ENCODE results near the gene UBQLN1.
A peak's percentile ranks its signal among the peaks of the same experiment; 100 is the strongest.
"Not testable (repeated sequence)": the region's sequence is repeated elsewhere in the genome, so short reads cannot be mapped to it uniquely, and the experiment has no call there.

UBQLN1 gene

DNA sequence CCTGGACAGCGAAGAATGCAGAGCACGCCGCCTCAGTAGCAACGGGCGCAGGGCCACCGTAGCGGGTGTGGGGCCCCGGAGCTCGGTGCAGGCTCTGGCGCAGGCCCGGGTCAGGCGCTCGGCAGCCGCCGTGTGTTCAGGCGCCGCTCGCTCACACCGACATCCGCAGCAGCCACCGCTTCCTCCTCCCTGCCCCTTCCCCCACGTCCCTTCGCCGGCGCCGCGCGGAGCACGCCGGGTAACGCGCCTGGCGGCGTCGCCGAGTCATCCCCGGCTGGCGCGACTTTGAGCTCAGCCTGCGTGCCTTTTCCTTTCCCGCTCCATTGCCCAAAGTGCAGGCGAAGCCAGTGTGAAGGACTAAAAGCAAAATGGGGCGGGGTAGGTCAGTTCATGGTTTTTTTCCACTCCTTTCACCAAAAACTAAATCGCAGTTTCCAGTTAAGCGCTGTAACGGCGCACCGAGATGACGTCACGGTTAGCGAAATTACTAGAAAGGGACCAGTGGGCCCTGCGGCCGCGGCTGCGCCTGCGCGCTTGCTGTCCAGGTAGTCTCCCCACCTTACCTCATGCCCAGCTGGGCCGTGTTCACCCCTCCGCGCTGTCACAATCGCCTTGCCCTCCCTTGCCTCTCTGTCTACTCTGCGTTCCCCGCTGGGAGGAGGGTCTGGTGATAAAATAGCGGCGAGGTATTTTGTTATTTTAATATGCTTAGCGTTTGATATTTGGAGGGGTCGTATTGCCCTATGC lies at the start of gene UBQLN1:
UBQLN1 (minus strand) TSS at position 191 of the 747 bp plus-strand sequence. CDS start 279 bp downstream, outside the sequence.
- peak; percentile 87 to 94 for DNase-seq (ENCODE audit: low read depth in 2 of 2, low spot score in 1 of 2)

DNA sequence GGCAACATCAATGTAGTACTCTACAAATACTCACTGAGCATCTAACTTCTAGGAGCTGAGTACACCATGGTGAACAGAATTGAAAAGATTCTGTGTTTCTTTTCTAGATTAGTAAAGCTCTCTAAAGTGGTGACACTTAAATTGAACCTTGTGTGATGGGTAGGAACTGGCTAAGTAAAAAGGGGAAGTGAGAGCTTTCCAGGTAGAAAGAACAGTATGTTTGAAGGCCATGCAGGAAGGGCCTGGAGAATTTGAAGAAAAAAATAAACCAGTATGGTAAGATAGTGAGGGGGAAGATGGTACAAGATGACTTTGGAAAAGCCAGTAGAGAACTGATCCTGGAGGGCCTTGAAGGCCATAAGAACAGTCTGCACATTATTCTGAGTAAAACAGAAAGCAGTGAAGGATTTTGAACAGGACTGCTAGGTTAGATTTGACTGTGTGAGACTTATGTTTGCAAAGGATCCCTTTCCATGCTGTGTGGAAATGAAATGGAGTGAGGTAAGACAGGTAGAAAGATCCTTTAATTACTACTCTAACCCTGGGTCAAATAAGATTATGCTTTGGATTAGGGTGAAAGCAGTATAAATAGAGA lies 46.7 kb upstream of the UBQLN1 start:
- DNase-seq (ENCODE audit: low read depth in 2 of 2, low spot score in 1 of 2): no peak

DNA sequence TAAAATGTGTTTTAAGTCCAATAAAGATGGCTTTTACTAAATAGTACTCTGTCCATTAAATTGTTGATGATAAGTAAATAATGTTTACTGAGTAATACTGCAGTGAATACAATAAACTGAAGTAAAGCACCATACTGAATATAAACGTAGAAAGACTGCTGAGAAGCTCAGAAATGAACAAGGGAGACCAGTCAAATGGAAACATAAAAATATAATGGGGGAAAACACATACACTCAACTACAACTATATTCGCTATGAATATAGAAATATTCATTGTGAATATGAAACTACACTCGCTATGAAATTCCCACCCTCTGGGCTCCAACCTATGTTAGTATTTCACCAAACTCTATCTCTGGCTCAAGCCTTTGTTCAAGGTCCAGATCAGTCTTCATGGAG lies 41.9 kb upstream of the UBQLN1 start:
- DNase-seq (ENCODE audit: low read depth in 2 of 2, low spot score in 1 of 2): no peak

DNA sequence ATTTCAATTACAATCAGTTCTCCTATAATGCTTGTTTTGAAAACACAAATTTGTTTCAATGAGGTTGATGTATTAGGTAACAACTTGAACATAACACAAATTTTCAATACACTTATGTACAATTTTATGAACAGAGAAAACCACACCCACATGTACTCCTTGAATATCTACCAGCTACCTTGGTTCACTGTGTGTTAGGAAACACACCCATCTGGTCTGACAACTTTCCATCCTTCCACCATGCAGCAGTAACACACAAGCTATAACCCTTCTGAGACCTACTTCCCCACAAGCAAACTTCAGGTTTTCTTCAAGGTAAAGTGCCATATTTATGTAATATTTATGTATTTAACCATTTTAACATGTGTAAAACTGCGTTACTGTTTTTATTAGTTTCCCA lies 36.4 kb upstream of the UBQLN1 start:
- DNase-seq (ENCODE audit: low read depth in 2 of 2, low spot score in 1 of 2): no peak

DNA sequence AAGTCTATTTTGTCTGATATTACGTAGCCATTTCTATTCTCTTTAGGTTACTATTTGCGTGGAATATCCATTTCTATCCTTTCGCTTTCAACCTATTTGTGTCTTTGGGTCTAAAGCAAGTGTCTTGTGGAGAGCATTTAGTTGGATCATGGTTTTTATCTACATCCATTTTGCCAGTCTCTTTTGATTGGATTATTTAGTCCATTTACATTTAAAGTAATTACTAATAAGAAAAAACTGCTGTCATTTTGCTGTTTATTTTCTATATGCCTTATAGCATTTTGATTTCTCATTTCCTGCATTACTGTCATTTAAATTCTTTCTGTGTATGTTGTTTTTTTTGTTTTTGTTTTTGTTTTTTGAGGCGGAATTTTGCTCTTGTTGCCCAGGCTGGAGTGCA lies 26.0 kb upstream of the UBQLN1 start:
- DNase-seq (ENCODE audit: low read depth in 2 of 2, low spot score in 1 of 2): no peak

DNA sequence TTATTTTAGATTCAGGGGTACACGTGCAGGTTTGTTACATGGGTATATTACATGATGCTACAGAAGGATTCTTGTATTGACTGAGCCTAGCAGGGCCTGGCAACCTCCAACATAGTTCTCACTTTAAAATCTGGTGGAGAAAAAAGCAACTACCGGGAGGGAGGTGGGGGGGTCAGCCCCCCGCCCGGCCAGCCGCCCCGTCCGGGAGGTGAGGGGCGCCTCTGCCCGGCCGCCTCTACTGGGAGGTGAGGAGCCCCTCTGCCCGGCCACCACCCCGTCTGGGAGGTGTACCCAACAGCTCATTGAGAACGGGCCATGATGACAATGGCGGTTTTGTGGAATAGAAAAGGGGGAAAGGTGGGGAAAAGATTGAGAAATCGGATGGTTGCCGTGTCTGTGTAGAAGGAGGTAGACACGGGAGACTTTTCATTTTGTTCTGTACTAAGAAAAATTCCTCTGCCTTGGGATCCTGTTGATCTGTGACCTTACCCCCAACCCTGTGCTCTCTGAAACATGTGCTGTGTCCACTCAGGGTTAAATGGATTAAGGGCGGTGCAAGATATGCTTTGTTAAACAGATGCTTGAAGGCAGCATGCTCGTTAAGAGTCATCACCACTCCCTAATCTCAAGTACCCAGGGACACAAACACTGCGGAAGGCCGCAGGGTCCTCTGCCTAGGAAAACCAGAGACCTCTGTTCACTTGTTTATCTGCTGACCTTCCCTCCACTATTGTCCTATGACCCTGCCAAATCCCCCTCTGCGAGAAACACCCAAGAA lies 21.0 kb upstream of the UBQLN1 start:
- not testable (repeated sequence) for DNase-seq (ENCODE audit: low read depth in 2 of 2, low spot score in 1 of 2)

DNA sequence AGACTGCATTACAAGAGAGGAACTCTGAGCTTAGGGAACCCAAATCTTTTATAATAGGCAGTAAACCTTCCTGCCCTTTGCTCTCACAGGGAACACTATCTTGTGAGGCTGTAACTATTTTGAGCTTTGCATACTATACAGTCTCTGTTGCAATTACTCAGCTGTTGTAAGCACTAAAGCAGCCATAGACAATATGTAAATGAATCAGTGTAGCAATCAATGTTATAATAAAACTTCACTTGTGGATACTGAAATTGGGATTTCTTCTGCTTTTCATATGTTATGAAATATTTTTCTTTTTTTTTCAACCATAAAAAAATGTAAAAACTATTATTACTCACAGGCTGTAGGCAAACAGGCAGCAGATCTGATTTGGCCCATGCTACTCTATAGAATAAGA lies 16.7 kb upstream of the UBQLN1 start:
- no peak for DNase-seq (ENCODE audit: low read depth in 2 of 2, low spot score in 1 of 2)

DNA sequence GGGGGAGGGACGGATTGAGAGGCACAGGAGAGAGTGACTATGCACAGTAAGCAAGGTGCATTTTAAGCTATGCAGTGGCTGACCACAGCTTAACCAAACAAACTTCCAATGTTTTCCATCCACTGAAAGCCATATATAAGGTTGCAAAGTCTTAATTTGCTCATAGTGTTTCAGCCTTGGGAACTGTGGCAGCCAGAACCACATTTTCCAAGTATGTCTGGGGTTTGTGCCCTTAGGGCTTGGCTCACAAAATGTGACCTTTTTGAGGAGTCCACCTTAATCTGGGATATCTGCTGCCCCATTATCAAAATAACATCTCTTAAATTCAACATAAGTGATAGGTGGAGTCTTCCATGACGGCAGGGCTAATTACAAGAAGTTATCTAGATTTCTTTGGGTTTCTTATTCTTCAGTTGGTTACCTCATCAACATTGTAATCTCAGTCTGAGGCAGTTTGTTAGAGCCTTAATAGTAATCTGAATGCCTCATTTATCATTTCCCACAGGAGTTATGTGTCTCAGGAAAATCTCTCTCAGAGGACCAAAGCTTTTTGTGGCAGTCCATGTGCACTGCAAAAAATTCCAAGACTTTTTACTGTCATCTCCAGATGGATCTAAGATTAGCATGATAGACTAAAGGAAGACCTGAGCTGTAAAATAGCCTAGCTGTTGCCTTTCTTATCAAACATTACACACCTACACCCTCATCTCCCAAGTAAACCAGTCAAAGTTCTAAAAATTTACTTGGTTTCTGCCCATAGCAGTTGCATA lies 15.2 kb upstream of the UBQLN1 start:
- no peak for DNase-seq (ENCODE audit: low read depth in 2 of 2, low spot score in 1 of 2)

DNA sequence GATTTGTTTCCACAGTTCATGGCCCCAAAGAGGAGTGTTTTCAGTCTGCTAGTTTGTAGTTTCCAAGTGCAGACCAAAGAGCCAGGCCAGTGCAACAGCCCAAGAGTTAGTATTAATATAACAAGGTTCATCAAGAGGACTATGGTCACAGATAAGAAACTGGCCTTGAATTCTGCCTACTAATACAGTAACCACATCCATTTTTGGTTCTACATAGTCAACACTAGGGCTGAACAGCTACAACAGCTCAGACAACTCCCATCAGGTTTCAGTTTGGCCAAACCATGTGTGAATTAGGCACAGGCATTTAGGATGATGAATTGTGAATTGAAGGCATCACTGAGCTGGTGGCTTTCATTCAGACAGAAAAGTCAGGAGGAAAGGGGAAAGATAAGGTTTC lies 13.8 kb upstream of the UBQLN1 start:
- no peak for DNase-seq (ENCODE audit: low read depth in 2 of 2, low spot score in 1 of 2)

DNA sequence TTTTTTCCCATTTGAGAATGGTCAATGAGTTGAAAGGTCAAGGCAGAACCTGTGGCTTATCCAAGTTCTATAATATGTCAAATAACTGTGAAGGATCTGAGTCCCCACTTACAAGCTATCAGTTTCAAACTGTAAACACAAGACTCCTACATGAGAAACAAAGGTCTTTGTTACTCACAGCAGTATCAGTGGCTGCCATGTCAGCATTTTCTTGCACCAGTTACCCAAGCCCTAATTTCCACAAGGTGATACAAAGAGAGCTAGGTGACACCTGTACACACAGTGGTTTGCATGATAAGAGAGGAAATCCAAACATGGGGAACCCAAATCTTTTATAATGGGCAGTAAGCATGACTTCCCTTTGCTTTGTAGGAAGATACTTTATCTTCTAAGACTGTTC lies 8.0 kb upstream of the UBQLN1 start:
- no peak for DNase-seq (ENCODE audit: low read depth in 2 of 2, low spot score in 1 of 2)

DNA sequence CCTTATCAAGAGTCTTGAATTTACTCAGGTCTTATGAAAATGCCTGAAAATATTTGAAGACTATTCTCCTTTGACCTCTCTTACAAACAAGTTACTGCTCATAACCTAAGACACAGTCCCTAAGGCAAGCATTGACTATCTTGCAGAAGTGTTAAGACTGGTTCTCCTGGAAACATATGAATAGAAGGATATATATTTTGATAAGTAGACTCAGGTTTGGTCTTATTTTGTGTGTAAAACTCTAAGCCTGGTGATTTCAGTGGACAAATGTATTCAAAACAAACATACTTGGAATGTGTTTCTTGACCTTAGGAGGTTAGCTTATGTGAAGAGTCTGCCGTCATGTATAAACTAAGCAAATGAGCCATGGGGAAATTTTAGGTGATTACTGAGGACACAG lies 7.5 kb upstream of the UBQLN1 start:
- DNase-seq (ENCODE audit: low read depth in 2 of 2, low spot score in 1 of 2): no peak

DNA sequence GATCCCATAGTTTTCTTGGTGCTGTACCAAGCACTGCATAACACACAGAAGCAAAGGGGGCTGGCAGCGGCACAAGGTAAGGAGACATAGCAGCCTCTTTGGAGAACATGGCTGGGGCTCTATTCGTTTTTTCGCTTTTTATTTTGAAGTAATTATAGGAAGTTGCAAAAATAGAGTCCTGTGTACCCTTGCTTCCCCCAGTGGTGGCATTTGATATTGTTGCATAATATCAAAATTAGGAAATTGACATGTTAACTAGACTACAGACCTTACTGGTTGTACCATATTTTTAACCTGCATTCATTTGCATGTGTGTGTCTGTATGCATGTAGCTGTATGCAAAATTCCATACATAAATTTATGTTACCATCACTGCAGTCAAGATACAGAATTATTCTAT lies 6.6 kb upstream of the UBQLN1 start:
- no peak for DNase-seq (ENCODE audit: low read depth in 2 of 2, low spot score in 1 of 2)

DNA sequence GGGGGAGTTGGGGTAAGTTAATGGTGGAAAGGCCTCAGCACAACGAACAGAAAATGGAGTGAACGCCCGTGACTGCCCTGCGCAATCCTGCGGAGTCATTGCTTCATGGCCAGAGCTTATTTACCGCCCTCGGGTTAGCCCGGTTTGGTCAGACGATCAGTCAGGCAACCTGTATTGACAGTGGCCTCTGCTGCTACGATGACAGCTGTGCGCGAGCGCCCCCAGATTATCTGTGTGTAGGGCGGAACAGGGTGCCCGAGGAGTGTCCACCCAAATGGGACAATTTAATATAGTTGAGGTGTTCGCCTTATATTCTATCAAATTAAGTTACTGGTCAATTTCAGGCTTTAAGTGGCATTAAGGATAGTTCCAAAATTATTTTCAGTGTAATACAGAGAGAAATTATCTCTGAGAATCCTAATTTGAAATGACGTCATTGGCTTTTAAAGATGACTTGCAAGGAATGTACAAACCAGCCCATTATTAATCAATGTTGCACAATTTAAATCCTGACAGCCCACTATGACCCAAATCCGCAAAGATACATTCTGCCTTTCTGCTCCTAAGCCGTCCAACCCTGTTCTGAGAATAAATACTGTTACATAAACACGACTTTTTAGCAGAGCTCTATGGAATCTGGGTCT lies 879 bp upstream of the UBQLN1 start:
- DNase-seq (ENCODE audit: low read depth in 2 of 2, low spot score in 1 of 2): peak; percentile 22 to 24

DNA sequence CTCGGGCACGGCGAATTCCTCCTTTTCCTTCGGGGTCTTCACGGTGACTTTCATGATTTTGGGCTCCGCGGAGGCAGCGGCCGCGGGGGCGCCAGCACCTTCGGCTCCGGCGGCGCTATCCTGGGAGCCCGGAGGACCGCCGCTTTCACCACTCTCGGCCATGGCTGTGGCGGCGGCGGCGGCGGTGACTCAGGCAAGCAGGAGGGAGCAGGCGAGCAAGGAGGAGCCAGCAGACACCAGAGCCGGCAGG lies 315 bp downstream of the UBQLN1 start:
- DNase-seq (ENCODE audit: low read depth in 2 of 2, low spot score in 1 of 2): no peak

DNA sequence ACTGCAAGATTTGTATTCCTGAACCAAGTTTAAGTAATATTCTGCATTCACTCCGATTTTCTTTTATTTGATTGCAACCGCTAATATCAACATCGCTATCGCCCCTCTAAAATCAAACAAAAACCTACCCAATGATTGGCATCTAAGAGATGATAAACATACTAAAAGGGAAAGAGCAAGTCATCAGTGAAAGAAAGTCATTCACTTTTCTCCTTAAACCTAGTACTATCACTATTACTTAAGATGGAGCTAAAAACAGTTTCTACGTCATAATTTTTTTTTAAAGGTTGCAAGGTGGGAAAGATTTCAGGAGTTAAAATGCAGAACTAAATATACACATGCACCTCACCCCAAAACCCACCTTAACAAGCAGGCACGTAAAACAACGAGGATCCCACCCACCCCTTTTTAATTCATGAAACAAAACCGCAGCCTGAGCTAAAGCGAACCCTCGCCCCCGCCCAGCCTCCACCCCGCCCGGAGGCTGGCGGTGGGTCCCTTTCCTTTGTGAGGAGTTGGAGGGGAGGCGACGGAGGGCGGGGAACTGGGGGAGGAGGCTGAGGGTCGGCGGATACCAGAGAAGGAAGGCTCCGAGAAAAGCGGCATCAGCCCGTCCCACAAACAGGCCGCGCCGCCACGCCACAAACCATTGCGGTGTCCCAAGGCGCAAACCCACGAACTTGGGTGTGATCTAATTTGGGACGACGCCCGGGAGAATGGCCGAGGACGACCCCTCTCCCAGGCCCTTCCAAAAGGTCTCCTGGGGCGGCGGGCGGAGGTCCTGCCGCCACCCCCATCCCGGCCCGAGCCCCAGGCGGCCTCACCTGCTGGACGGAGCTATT lies 861 bp downstream of the UBQLN1 start:
- peak; percentile 26 to 38 for DNase-seq (ENCODE audit: low read depth in 2 of 2, low spot score in 1 of 2)

DNA sequence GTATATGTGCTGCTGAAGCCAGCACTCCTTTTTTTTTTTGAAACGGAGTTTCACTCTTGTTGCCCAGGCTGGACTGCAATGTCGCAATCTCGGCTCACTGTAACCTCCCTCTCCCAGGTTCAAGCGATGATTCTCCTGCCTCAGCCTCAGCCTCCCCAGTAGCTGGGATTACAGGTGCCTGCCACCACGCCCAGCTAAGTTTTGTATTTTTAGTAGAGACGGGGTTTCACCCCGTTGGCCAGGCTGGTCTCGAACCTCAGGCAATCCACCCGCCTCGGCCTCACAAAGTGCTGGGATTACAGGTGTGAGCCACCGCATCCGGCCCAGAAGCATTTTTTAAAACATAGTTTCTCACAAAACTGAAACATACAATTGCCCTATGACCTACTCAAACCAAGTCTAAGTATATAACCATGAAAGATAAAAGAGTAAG lies 2.5 kb downstream of the UBQLN1 start:
- not testable (repeated sequence) for DNase-seq (ENCODE audit: low read depth in 2 of 2, low spot score in 1 of 2)

DNA sequence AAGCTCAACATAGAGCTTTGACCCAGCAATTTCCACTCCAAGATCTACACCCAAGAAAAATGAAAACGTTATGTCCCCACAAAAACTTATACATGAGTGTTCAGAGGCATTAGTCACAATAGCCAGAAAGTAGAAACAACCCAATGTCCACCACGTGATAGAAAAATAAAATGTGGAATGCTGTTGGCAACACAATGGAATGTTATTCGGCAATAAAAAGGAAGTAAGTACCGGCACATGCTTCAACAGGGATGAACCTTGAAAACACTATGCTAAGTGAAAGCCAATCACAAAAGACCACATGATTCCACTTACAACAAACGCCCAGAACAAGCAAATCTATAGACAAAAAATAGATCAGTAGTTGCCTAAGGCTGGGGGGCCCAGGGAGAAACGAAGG lies 6.0 kb downstream of the UBQLN1 start:
- no peak for DNase-seq (ENCODE audit: low read depth in 2 of 2, low spot score in 1 of 2)

DNA sequence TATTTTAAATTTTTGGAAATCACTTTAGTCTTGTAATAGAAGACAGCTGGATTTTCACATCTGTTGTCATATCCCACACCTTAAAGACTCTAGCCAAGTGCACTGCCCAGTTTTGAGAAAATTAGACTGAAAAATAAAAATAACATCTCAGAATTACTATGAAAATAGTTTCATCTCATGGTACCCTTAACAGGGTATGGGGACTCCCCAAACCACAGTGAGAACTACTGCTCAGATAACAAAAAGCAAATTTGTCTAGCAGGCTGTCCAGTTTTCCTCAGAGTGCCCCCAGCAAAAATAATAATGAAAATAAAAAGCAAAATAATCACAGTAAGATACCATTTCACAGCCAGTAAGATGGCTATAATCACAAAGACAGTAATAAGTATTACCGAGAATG lies 6.5 kb downstream of the UBQLN1 start:
- DNase-seq (ENCODE audit: low read depth in 2 of 2, low spot score in 1 of 2): no peak

DNA sequence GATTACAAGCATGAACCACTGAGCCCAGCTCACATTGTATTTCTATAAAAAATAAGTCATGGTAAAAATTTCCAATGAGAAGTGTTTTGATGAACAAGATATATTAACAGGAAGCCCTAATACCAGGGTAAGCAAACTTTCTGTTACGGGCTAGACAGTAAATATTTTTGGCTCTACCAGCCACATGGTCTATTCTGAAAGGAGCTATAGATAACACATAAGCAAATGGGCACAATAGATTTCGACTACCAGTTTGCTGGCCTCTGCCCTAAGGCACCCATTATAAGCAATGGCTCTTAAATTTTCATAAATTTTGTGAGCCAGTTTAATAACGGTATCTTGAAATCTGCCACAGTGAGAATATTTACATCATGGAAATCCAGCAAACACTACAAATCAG lies 8.1 kb downstream of the UBQLN1 start:
- DNase-seq (ENCODE audit: low read depth in 2 of 2, low spot score in 1 of 2): no peak

DNA sequence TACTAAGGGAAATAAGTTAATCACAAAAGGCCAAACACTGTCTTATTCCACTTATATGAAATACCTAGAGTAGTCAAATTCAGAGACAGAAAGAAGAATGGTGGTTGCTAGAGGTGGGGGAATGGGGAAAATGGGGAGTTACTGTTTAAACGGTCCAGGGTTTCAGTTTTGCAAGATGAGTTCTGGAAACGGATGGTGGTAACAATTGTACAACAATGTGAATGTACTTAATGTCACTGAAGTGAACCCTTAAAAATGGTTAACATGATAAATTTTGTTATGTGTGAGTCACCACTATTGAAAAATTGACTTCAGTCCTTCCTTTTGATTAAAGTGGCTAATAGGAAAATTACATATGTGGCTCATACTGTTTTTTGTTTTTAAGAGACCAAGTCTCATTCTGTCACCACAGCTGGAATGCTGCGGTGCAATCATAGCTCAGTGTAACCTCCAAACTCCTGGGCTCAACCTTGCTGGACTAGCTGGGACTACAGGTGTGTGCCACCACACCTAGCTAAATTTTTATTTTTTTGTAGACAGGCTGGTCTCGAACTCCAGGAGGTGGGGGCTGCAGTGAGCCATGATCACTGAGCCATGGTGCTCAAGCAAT lies 8.7 kb downstream of the UBQLN1 start:
- DNase-seq (ENCODE audit: low read depth in 2 of 2, low spot score in 1 of 2): no peak

All from stimulated activated CD8-positive, alpha-beta memory T cell treated with anti-CD3 and anti-CD28 coated beads, Interleukin-4, amount 100 ng/mL, for 1 hour (primary cell).